Activated CD8-positive, alpha-beta memory T cell treated with anti-CD3 and anti-CD28 coated beads for 4 hours (primary cell): ENCODE results near the gene LY6G6D.

Experiments
- DNase-seq, 2 donors: peaks; one replicate each; pipeline ENCODE4 v3.0.0-alpha.2; 2020; ENCODE audit warnings: low read depth in 2 of 2

The LY6G6D gene

GRCh38 chr6:31719001-31719400 is 3.9 kb downstream of the LY6G6D start:
- DNase-seq: no peak

GRCh38 chr6:31720196-31720770 is 5.1 kb downstream of the LY6G6D start:
- DNase-seq: no peak

- no peak for DNase-seq
Observed at GRCh38 chr6:31721351-31722020, 6.3 kb downstream of the LY6G6D start, which contains the start of gene LY6G6C. TSS of gene LY6G6C (minus strand) at chr6:31721746. CDS start at chr6:31721679, 67 bp downstream.

- no peak for DNase-seq
Observed at GRCh38 chr6:31722173-31722572, 7.0 kb downstream of the LY6G6D start.

- no peak for DNase-seq
Observed at GRCh38 chr6:31723245-31723979, 8.3 kb downstream of the LY6G6D start, which contains the start of gene MPIG6B. TSS of gene MPIG6B (plus strand) at chr6:31723373. CDS start at chr6:31723384, 11 bp downstream.

GRCh38 chr6:31723980-31724691 is 9.0 kb downstream of the LY6G6D start:
- no peak for DNase-seq

- no peak for DNase-seq
Observed at GRCh38 chr6:31725502-31726350, 10.6 kb downstream of the LY6G6D start.

- DNase-seq: no peak
Observed at GRCh38 chr6:31727034-31727716, 12.0 kb downstream of the LY6G6D start.

- DNase-seq: no peak
Observed at GRCh38 chr6:31727717-31728671, 12.8 kb downstream of the LY6G6D start.

GRCh38 chr6:31728767-31729514 is 13.8 kb downstream of the LY6G6D start, which contains the start of gene DDAH2:
TSS of gene DDAH2 (minus strand) at chr6:31729299. CDS start at chr6:31729161, 138 bp downstream.
- no peak for DNase-seq

- DNase-seq: peak; percentile 64 to 66
Observed at GRCh38 chr6:31729515-31729978, 14.4 kb downstream of the LY6G6D start.

GRCh38 chr6:31729979-31730630 is 15.0 kb downstream of the LY6G6D start:
- peak in 1 of 2 donors; percentile 35 for DNase-seq

- no peak for DNase-seq
Observed at GRCh38 chr6:31730631-31731086, 15.5 kb downstream of the LY6G6D start.

- DNase-seq: no peak
Observed at GRCh38 chr6:31732029-31732428, 16.9 kb downstream of the LY6G6D start.

GRCh38 chr6:31733734-31734133 is 18.6 kb downstream of the LY6G6D start:
- no peak for DNase-seq

- no peak for DNase-seq
Observed at GRCh38 chr6:31734247-31734820, 19.2 kb downstream of the LY6G6D start.

GRCh38 chr6:31734821-31735406 is 19.8 kb downstream of the LY6G6D start:
- DNase-seq: peak in 1 of 2 donors; percentile 47
